K562 (cell line): ENCODE measurements around the gene RPS6KA6. TPM values are rescaled to one million over a fixed set of nuclear protein-coding genes. Genes with fewer than 3 reads are reported as not detected.

Source experiments
- ATAC-seq: fragments of 200-7000 bp; cut with Tn5 transposase; 3 replicates; pipeline ENCODE4 v1.9.1; 2020; ENCODE audit warnings: moderate library complexity
- BruUV-seq: library from RNA; stranded (reverse); fragments of 400-500 nt; replicated peaks from 2 replicates; lab custom pipeline; 2021; lab: Mats Ljungman, UMichigan
- CTCF ChIA-PET: fragments of 300-600 bp; formaldehyde crosslinking; extraction: SDS; loops from one replicate; lab custom pipeline; 2021; ENCODE audit warnings: low intra/inter-chr PET ratio; lab: Yijun Ruan, JAX
- POLR2A ChIA-PET: fragments of 300-600, 350-650 bp; sonication (Branson Sonifier 250); formaldehyde crosslinking; extraction: SDS; loops from one replicate; lab custom pipeline; 2021; ENCODE audit warnings: antibody characterized with exemption, inconsistent platforms; lab: Yijun Ruan, JAX
- DNase-seq, 4 experiments: peaks; one replicate each; pipeline versions ENCODE4 v3.0.0 to v3.0.0-alpha.2; 2011 to 2018; ENCODE audit warnings: low spot score in 3 of 4, mixed read lengths in 3 of 4; ENCODE audit errors: extremely low read depth in 1 of 4
- FAIRE-seq: peaks from 2 replicates; lab custom pipeline; 2011; peaks lifted over from hg19 to GRCh38; lab: Jason Lieb, UNC
- H2AFZ ChIP-seq: 2 replicates; pipeline ENCODE4 v1.6.0; 2011; ENCODE audit warnings: low read depth, low read length, control low read depth, inconsistent platforms
- H3K27ac ChIP-seq: fragments of 200-600 bp; 3 replicates; pipeline ENCODE4 v1.8.0; 2011; ENCODE audit warnings: low read depth, mild to moderate bottlenecking, control low read depth, inconsistent platforms, low read length, moderate library complexity, mixed read lengths; ENCODE audit errors: extremely low read depth
- H3K27me3 ChIP-seq, 2 experiments: fragments of 300-600 bp in 1 of 2; 2 replicates in 1 of 2; 3 replicates in 1 of 2; pipeline versions ENCODE4 v1.6.0 to v1.8.0; 2011; ENCODE audit warnings: inconsistent platforms in 2 of 2, low read length in 2 of 2, mild to moderate bottlenecking in 1 of 2, mixed read lengths in 1 of 2, moderate library complexity in 1 of 2; ENCODE audit not compliant: control insufficient read depth in 2 of 2, insufficient read depth in 2 of 2
- H3K36me3 ChIP-seq: fragments of 300-600 bp; 3 replicates; pipeline ENCODE4 v1.8.0; 2011; ENCODE audit warnings: mild to moderate bottlenecking, low read length, inconsistent platforms; ENCODE audit not compliant: control insufficient read depth, insufficient read depth
- H3K4me1 ChIP-seq, 2 experiments: fragments of 200-600 bp in 1 of 2; replicated peaks in 1 of 2; 2 replicates in 1 of 2; 3 replicates in 1 of 2; pipeline versions ENCODE4 v1.5.1 to v1.8.0; 2011; ENCODE audit warnings: inconsistent platforms in 2 of 2, low read length in 2 of 2, mild to moderate bottlenecking in 1 of 2, mixed read lengths in 1 of 2, moderate library complexity in 1 of 2; ENCODE audit not compliant: control insufficient read depth in 2 of 2, insufficient read depth in 2 of 2
- H3K4me2 ChIP-seq: 2 replicates; pipeline ENCODE4 v1.6.1; 2011; ENCODE audit warnings: low read length, control low read depth, inconsistent platforms, mixed read lengths; ENCODE audit not compliant: insufficient read depth
- H3K4me3 ChIP-seq: fragments of 200-600 bp; sonication (generic), shearing (Covaris generic); 2 replicates; pipeline ENCODE4 v1.5.1; 2016; ENCODE audit warnings: control low read depth, inconsistent platforms
- H3K79me2 ChIP-seq: fragments of 200-600 bp; 3 replicates; pipeline ENCODE4 v1.8.0; 2011; ENCODE audit warnings: low read length, inconsistent platforms; ENCODE audit not compliant: control insufficient read depth, insufficient read depth
- H3K9ac ChIP-seq, 2 experiments: 2 replicates each; pipeline versions ENCODE4 v1.6.0 to v1.6.1; 2011; ENCODE audit warnings: low read depth in 2 of 2, low read length in 2 of 2, control low read depth in 1 of 2, inconsistent platforms in 1 of 2, mild to moderate bottlenecking in 1 of 2, mixed read lengths in 1 of 2; ENCODE audit not compliant: insufficient read depth in 1 of 2
- H3K9me1 ChIP-seq: one replicate; pipeline ENCODE4 v1.6.0; 2011; ENCODE audit warnings: inconsistent platforms, mild to moderate bottlenecking, low read length, moderate library complexity; ENCODE audit not compliant: control insufficient read depth, insufficient read depth
- H3K9me3 ChIP-seq: replicated peaks from 2 replicates; pipeline ENCODE4 v1.5.1; 2011; ENCODE audit warnings: low read depth, low read length, inconsistent platforms; ENCODE audit not compliant: control insufficient read depth, insufficient read depth
- H4K20me1 ChIP-seq: replicated peaks from 2 replicates; pipeline ENCODE4 v1.6.1; 2011; ENCODE audit warnings: low read length, inconsistent platforms, mixed read lengths; ENCODE audit not compliant: control insufficient read depth, insufficient read depth
- BCL6 ChIP-seq: fragments of 250-450 bp; sonication (Bioruptor Pico); IDR thresholded peaks from 2 replicates; pipeline ENCODE4 v1.4.0; 2020
- ERF ChIP-seq: fragments of 450-650 bp; formaldehyde crosslinking; IDR thresholded peaks from 2 replicates; pipeline ENCODE4 v1.4.0; 2020; ENCODE audit warnings: mild to moderate bottlenecking, mixed read lengths
- FOXK2 ChIP-seq, 2 experiments: fragments of 450-650 bp; IDR thresholded peaks in 1 of 2; conservative IDR thresholded peaks in 1 of 2; 2 replicates each; pipeline ENCODE4 v1.6.1; 2016; ENCODE audit warnings: low read depth in 2 of 2, mild to moderate bottlenecking in 1 of 2
- FOXP1 ChIP-seq: sonication (generic); formaldehyde crosslinking; IDR thresholded peaks from 2 replicates; pipeline ENCODE4 v1.8.0; 2022; ENCODE audit warnings: mild to moderate bottlenecking, missing genetic modification reagents
- GABPB1 ChIP-seq: sonication (generic); formaldehyde crosslinking; IDR thresholded peaks from 2 replicates; pipeline ENCODE4 v1.8.0; 2022; ENCODE audit warnings: mild to moderate bottlenecking, missing genetic modification reagents
- KLF1 ChIP-seq: fragments of 450-650 bp; IDR thresholded peaks from 2 replicates; pipeline ENCODE4 v1.6.1; 2016; ENCODE audit warnings: missing genetic modification characterization, missing compliant biosample characterization
- POU5F1 ChIP-seq: fragments of 150-350 bp; IDR thresholded peaks from 2 replicates; pipeline ENCODE4 v1.6.1; 2014; ENCODE audit warnings: borderline replicate concordance, low read length, low read depth, mild to moderate bottlenecking; ENCODE audit not compliant: partially characterized antibody
- PTRF ChIP-seq: fragments of 450-650 bp; IDR thresholded peaks from 2 replicates; pipeline ENCODE4 v1.6.1; 2016; ENCODE audit warnings: mild to moderate bottlenecking, missing genetic modification characterization, missing compliant biosample characterization
- TEAD1 ChIP-seq, 2 experiments: fragments of 450-650 bp in 1 of 2; sonication (generic) in 1 of 2; formaldehyde crosslinking; IDR thresholded peaks; 2 replicates each; pipeline versions ENCODE4 v1.4.0 to v1.8.0; 2020 to 2022; ENCODE audit warnings: mild to moderate bottlenecking in 2 of 2, missing genetic modification reagents in 1 of 2
- ZC3H11A ChIP-seq: IDR thresholded peaks from 2 replicates; pipeline ENCODE4 v1.6.1; 2012; ENCODE audit warnings: low read depth, low read length, improper control_type of control experiment
- ZEB2 ChIP-seq: fragments of 450-650 bp; IDR thresholded peaks from 2 replicates; pipeline ENCODE4 v1.6.1; 2016
- ZFP1 ChIP-seq: fragments of 450-650 bp; formaldehyde crosslinking; IDR thresholded peaks from 2 replicates; pipeline ENCODE4 v1.4.0; 2020; ENCODE audit warnings: mild to moderate bottlenecking, mixed read lengths
- WGBS: fragments of 100-300 bp; shearing (Covaris generic); methylation state at CpG from one replicate; pipeline ENCODE4 v1.1.6; 2016; ENCODE audit warnings: low coverage, mixed read lengths; ENCODE audit not compliant: insufficient coverage; ENCODE audit errors: missing lambda C conversion rate; 5-methylcytosine and 5-hydroxymethylcytosine counted together
- in situ Hi-C: fragments of 300-500 bp; cut with MboI; formaldehyde crosslinking; loops from 4 replicates; pipeline ENCODE4 v1.15.0; 2018; ENCODE audit warnings: inconsistent platforms, mixed read lengths
- intact Hi-C: fragments of 100-400 bp; cut with micrococcal nuclease; formaldehyde crosslinking; loops from 2 replicates; pipeline ENCODE4 v1.14.2; 2022
- polyA plus RNA-seq, 8 experiments: library from polyadenylated mRNA; depleted of rRNA in 4 of 8; stranded (reverse) in 5 of 8; unstranded in 3 of 8; fragments of >200 nt; fragmentation: Nextera tagmentation in 2 of 8; fragmentation: Illumina TruSeq in 1 of 8; extraction: Ambion mirVana in 2 of 8; extraction: Trizol in 1 of 8; gene quantifications; 2 replicates each; pipeline versions ENCODE4 v1.2.1 to v1.2.3, GENCODE V29; 2011 to 2014; ENCODE audit warnings: inconsistent platforms in 1 of 8, missing spikeins in 1 of 8
- total RNA-seq, 7 experiments: library from RNA; depleted of rRNA in 6 of 7; stranded (reverse); fragments of >200 nt in 6 of 7; fragmentation: Illumina TruSeq in 2 of 7; extraction: Trizol in 2 of 7; gene quantifications; 2 replicates each; pipeline versions ENCODE4 v1.2.1 to v1.2.3, GENCODE V29; 2011 to 2021; ENCODE audit warnings: low replicate concordance in 1 of 7
- TF ChIP-seq, protein P1 (sequence below): fragments of 450-650 bp; IDR thresholded peaks from 2 replicates; pipeline ENCODE4 v1.6.1; 2016; ENCODE audit warnings: borderline replicate concordance
- TF ChIP-seq, protein P2 (sequence below): fragments of 450-650 bp; IDR thresholded peaks from 2 replicates; pipeline ENCODE4 v1.6.1; 2016; ENCODE audit warnings: low read depth

Gene RPS6KA6
- total and polyA plus RNA-seq, 9 of the 15 experiments (the other 6 are each of a cell fraction or from before 2014, with no cell fraction given): 0.11 TPM; not detected in 8

DNA sequence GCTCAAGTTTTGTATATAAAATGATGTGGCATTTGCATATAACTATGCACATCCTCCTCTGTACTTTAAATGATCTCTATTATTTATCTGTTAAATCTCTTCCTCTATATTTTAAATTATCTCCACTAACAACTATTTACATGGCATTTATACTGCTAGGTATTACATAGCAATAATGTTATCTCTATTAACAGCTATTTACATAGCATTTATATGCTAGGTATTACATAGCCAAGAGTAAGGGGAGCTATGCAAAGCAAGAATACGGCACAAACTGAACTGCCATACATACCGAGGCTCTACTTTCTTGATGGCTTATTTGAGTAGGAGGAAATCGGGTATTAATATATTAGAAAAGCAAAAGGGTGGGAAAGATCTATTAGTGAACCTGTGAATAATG lies 12.7 kb downstream of the RPS6KA6 start:
- Histone ChIP-seq H3K4me1 (no peaks in the 10 kb centered on the region), H3K27ac (no peak overlapping the region), H3K79me2 (no peaks in the 10 kb centered on the region), H3K9me1 (no peaks in the 10 kb centered on the region), H3K27me3 (no peaks in the 10 kb centered on the region), H3K4me3 (no peak overlapping the region), H3K4me2 (no peak overlapping the region), H3K9me3 (no peaks in the 10 kb centered on the region), H4K20me1 (no peaks in the 10 kb centered on the region), H3K36me3 (no peaks in the 10 kb centered on the region), H2AFZ (no peak overlapping the region), H3K9ac (no peak overlapping the region)
- CTCF ChIA-PET: no interaction called here
- ATAC-seq (no peak), FAIRE-seq (no peak), DNase-seq (no peak)
- in situ Hi-C loops (no loop called here), intact Hi-C loops (no loop called here)
- BruUV-seq: no TSS peak
- WGBS: 3% methylated on average over 3 of the region's 3 CpGs
- POLR2A ChIA-PET: no interaction called here
- TF ChIP-seq FOXP1 (CRISPR knock-in tag) (no peak), KLF1 (tag) (no peak), ZFP1 (CRISPR knock-in tag) (no peak), BCL6 (CRISPR knock-in tag) (no peak), TEAD1 (CRISPR knock-in tag; IDR thresholded peaks at IDR 0.05) (no peak), PTRF (tag) (no peak), POU5F1 (no peak), ZEB2 (no peak), FOXK2 (conservative IDR thresholded peaks at IDR 0.05 in 1 of 2, IDR thresholded peaks at IDR 0.05 in 1 of 2; ENCODE audit: low read depth in 2 of 2) (no peak), ZC3H11A (no peak), ERF (CRISPR knock-in tag) (no peak), GABPB1 (CRISPR knock-in tag) (no peak)
- TF ChIP-seq, protein P1, sequence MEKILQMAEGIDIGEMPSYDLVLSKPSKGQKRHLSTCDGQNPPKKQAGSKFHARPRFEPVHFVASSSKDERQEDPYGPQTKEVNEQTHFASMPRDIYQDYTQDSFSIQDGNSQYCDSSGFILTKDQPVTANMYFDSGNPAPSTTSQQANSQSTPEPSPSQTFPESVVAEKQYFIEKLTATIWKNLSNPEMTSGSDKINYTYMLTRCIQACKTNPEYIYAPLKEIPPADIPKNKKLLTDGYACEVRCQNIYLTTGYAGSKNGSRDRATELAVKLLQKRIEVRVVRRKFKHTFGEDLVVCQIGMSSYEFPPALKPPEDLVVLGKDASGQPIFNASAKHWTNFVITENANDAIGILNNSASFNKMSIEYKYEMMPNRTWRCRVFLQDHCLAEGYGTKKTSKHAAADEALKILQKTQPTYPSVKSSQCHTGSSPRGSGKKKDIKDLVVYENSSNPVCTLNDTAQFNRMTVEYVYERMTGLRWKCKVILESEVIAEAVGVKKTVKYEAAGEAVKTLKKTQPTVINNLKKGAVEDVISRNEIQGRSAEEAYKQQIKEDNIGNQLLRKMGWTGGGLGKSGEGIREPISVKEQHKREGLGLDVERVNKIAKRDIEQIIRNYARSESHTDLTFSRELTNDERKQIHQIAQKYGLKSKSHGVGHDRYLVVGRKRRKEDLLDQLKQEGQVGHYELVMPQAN: no peak
- TF ChIP-seq, protein P2, sequence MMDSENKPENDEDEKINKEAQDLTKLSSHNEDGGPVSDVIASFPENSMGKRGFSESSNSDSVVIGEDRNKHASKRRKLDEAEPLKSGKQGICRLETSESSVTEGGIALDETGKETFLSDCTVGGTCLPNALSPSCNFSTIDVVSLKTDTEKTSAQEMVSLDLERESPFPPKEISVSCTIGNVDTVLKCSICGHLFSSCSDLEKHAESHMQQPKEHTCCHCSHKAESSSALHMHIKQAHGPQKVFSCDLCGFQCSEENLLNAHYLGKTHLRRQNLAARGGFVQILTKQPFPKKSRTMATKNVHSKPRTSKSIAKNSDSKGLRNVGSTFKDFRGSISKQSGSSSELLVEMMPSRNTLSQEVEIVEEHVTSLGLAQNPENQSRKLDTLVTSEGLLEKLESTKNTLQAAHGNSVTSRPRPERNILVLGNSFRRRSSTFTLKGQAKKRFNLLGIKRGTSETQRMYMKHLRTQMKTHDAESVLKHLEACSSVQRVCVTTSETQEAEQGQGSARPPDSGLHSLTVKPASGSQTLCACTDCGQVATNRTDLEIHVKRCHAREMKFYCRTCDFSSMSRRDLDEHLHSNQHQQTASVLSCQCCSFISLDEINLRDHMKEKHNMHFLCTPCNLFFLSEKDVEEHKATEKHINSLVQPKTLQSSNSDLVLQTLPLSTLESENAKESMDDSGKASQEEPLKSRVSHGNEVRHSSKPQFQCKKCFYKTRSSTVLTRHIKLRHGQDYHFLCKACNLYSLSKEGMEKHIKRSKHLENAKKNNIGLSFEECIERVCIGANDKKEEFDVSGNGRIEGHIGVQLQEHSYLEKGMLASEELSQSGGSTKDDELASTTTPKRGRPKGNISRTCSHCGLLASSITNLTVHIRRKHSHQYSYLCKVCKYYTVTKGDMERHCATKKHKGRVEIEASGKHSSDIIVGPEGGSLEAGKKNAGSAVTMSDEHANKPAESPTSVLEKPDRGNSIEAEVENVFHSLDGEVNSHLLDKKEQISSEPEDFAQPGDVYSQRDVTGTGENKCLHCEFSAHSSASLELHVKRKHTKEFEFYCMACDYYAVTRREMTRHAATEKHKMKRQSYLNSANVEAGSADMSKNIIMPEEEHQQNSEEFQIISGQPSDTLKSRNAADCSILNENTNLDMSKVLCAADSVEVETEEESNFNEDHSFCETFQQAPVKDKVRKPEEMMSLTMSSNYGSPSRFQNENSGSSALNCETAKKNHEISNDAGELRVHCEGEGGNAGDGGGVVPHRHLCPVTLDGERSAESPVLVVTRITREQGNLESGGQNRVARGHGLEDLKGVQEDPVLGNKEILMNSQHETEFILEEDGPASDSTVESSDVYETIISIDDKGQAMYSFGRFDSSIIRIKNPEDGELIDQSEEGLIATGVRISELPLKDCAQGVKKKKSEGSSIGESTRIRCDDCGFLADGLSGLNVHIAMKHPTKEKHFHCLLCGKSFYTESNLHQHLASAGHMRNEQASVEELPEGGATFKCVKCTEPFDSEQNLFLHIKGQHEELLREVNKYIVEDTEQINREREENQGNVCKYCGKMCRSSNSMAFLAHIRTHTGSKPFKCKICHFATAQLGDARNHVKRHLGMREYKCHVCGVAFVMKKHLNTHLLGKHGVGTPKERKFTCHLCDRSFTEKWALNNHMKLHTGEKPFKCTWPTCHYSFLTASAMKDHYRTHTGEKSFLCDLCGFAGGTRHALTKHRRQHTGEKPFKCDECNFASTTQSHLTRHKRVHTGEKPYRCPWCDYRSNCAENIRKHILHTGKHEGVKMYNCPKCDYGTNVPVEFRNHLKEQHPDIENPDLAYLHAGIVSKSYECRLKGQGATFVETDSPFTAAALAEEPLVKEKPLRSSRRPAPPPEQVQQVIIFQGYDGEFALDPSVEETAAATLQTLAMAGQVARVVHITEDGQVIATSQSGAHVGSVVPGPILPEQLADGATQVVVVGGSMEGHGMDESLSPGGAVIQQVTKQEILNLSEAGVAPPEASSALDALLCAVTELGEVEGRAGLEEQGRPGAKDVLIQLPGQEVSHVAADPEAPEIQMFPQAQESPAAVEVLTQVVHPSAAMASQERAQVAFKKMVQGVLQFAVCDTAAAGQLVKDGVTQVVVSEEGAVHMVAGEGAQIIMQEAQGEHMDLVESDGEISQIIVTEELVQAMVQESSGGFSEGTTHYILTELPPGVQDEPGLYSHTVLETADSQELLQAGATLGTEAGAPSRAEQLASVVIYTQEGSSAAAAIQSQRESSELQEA: no peak
